ENCODE results near the gene DEFB126.
"Not testable (repeated sequence)": the region's sequence is repeated elsewhere in the genome, so short reads cannot be mapped to it uniquely, and the experiment has no call there.

Gene DEFB126, protein sequence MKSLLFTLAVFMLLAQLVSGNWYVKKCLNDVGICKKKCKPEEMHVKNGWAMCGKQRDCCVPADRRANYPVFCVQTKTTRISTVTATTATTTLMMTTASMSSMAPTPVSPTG

DNA sequence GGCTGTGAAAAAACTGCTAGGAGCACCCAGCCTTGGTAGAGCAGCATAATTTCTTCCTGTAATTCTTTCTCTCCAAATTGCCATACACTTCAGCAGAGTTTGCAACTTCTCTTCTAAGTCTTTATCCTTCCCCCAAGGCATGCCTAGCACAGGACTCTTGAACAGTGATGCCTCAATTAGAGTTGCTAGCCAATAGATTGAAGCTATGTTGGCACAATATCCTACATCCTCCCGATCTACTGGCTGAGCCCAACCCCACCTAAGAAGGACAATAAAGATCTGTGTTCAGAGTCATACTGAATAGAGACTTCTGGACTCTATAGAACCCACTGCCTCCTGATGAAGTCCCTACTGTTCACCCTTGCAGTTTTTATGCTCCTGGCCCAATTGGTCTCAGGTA lies at the start of gene DEFB126:
DEFB126 (plus strand) TSS at position 301 of the 400 bp plus-strand sequence; CDS start at position 340, 39 bp downstream.
- Mint-ChIP-seq H3K4me3 (no peak within 1 kb of the TSS), H3K4me1 (ENCODE audit: low read depth) (no peaks in the 10 kb centered on the region), H3K36me3 (ENCODE audit: low read depth) (no peaks in the 10 kb centered on the region), H3K27ac (no peak within 1 kb of the TSS), H3K9me3 (peaks cover 12% of the 10 kb centered on the region), H3K27me3 (ENCODE audit: low read depth) (peaks cover 33% of the 10 kb centered on the region)

DNA sequence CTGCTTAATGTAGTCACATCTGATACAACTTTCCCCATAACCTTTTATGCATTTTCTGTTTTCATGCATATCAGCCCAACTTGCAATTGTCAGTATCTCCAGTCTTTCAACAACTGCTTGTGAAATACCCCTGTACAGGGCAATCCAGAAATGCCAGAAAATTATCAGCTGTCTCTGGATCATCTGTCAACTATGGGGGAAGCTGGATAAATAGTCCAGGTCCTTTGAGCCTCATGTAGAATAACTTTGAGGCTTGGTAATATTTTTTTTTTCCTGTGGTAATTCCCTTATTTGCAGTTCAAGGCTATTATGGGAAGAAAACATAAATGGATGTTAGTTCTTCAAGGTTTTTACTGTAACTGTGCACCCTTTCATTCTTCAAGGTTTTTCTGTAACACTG lies 48.7 kb upstream of the DEFB126 start:
- Mint-ChIP-seq H3K9me3 (peaks cover 27% of the 10 kb centered on the region), H3K27ac (no peak overlapping the region), H3K4me1 (ENCODE audit: low read depth) (no peaks in the 10 kb centered on the region), H3K4me3 (no peak overlapping the region), H3K36me3 (ENCODE audit: low read depth) (no peaks in the 10 kb centered on the region), H3K27me3 (ENCODE audit: low read depth) (peaks cover 11% of the 10 kb centered on the region)

DNA sequence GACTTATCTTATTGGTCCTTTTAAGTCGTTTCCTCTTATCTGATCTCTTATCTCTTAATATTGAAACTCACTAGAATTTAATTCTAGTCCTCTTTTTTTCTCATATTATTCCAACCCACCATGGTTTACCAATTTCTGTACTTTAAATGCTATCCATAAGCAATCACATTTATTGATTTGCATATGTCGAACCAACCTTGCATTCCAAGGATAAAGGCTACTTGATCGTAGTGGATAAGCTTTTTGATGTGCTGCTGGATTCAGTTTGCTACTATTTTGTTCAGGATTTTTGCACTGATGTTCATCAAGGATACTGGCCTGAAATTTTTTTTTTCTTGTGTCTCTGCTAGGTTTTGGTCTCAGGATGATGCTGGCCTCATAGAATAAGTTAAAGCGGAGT lies 47.2 kb upstream of the DEFB126 start:
- Mint-ChIP-seq H3K27me3 (ENCODE audit: low read depth) (peaks cover 11% of the 10 kb centered on the region), H3K9me3 (peaks cover 27% of the 10 kb centered on the region), H3K27ac (no peak overlapping the region), H3K36me3 (ENCODE audit: low read depth) (no peaks in the 10 kb centered on the region), H3K4me3 (no peak overlapping the region), H3K4me1 (ENCODE audit: low read depth) (no peaks in the 10 kb centered on the region)

DNA sequence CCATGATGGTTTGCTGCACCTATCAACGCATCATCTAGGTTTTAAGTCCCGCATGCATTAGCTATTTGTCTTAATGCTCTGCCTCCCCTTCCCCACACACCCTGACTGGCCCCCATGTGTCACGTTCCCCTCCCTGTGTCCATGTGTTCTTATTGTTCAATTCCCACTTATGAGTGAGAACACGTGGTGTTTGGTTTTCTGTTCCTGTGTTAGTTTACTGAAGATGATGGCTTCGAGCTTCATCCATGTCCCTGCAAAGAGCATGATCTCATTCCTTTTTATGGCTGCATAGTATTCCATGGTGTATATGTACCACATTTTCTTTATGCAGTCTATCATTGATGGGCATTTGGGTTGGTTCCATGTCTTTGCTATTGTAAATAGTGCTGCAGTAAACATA lies 44.7 kb upstream of the DEFB126 start:
- H3K27ac Mint-ChIP-seq; H3K4me1 Mint-ChIP-seq (ENCODE audit: low read depth); H3K36me3 Mint-ChIP-seq (ENCODE audit: low read depth); H3K4me3 Mint-ChIP-seq: not testable (repeated sequence)
- H3K9me3 Mint-ChIP-seq = peaks cover 27% of the 10 kb centered on the region
- H3K27me3 Mint-ChIP-seq (ENCODE audit: low read depth) = peaks cover 12% of the 10 kb centered on the region

DNA sequence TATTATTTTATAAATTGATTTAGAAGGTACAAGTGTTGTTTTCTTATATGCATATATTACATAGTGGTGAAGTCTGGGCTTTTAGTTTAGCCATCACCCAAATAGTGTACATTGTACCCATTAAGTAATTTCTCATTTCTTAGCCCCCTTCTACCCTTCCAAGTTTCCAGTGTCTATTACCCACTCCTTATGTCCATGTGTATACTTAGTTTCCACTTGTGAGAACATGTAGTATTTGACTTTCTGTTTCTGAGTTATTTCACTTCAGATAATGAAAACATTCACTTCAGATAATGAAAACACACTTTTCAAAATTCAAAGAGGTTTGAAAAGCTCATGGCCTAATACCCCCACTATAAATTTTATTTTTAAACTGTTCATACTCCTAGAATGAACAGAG lies 40.4 kb upstream of the DEFB126 start:
- Mint-ChIP-seq H3K4me1 (ENCODE audit: low read depth) (no peaks in the 10 kb centered on the region), H3K4me3 (no peak overlapping the region), H3K27ac (no peak overlapping the region), H3K36me3 (ENCODE audit: low read depth) (no peaks in the 10 kb centered on the region), H3K9me3 (peaks cover 3% of the 10 kb centered on the region), H3K27me3 (ENCODE audit: low read depth) (peaks cover 33% of the 10 kb centered on the region)

DNA sequence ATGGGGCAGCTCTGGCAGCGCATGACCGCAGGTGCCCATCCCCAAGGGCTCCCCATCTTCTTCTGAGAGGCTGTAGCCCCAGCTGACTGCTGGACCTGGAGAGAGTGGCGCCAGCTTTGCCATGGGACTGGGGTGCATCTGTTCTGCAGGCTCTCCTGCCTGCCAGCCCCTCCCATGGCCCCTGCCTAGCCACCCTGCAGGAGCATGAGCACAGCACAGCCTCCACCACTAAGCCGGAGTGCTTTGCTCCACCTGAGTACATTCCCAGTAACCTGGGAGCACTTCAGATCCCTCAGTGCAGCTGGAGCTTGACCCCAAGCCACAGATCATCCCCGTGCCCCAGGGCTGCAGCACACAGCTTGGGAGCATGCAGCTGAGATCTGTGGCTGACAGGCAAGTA lies 38.9 kb upstream of the DEFB126 start:
- H3K27me3 Mint-ChIP-seq (ENCODE audit: low read depth) = peaks cover 41% of the 10 kb centered on the region

DNA sequence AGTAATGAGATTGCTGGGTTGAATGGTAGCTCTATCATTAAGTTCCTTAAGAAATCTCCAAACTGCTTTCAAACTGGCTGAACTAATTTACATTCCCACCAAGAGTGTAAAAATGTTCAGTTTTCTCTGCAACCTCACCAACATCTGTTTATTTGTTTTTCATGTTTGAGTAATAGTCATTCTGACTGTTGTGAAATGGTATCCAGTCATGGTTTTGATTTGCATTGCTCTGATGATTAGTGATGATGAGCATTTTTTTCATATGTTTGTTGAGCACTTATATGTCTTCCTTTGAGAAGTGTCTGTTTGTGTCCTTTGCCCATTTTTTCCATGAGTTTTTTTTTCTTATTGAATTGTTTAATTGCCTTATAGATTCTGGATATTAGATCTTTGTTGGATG lies 30.0 kb upstream of the DEFB126 start:
- Mint-ChIP-seq H3K27ac (no peak overlapping the region), H3K4me3 (no peak overlapping the region), H3K9me3 (peaks cover 5% of the 10 kb centered on the region), H3K4me1 (ENCODE audit: low read depth) (no peaks in the 10 kb centered on the region), H3K36me3 (ENCODE audit: low read depth) (no peaks in the 10 kb centered on the region), H3K27me3 (ENCODE audit: low read depth) (peaks cover 10% of the 10 kb centered on the region)

More for the DNA sequence above, 38.9 kb upstream of the DEFB126 start:
- no peak overlapping the region for H3K27ac Mint-ChIP-seq
- no peaks in the 10 kb centered on the region for H3K9me3 Mint-ChIP-seq
- H3K36me3 Mint-ChIP-seq (ENCODE audit: low read depth) = no peaks in the 10 kb centered on the region
- no peak overlapping the region for H3K4me3 Mint-ChIP-seq
- H3K4me1 Mint-ChIP-seq (ENCODE audit: low read depth) = no peaks in the 10 kb centered on the region

DNA sequence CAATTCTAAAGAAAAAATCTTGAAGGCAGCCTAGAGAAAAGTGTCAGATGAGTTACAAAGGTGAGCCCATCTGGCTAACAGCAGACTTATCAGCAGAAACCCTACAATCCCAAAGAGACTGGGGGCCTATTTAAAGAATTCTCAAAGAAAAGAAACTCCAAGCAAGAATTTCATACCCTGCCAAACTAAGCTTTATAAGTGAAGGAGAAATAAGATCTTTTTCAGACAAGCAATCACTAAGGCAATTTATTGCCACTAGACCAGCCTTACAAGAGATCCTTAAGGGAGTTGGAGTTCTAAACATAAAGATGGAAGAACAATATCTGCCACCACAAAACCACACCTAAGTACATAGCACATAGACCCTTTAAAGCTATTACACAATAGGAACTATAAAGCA lies 24.9 kb upstream of the DEFB126 start:
- Mint-ChIP-seq H3K4me3 (no peak overlapping the region), H3K9me3 (peaks cover 5% of the 10 kb centered on the region), H3K27ac (no peak overlapping the region), H3K4me1 (ENCODE audit: low read depth) (no peaks in the 10 kb centered on the region), H3K27me3 (ENCODE audit: low read depth) (peaks cover 21% of the 10 kb centered on the region), H3K36me3 (ENCODE audit: low read depth) (no peaks in the 10 kb centered on the region)

DNA sequence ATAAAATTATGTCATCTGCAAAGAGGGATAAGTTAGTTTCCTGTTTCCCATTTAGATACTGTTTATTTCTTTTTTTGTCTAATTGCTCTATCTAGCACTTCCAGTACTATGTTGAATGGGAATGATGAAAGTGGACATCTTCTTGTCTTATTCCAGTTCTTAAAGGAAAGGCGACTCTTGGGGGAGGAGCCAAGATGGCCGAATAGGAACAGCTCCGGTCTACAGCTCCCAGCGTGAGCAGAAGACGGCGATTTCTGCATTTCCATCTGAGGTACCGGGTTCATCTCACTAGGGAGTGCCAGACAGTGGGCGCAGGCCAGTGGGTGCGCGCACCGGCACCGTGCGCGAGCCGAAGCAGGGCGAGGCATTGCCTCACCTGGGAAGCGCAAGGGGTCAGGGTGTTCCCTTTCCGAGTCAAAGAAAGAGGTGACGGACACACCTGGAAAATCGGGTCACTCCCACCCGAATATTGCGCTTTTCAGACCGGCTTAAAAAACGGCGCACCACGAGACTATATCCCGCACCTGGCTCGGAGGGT lies 12.5 kb upstream of the DEFB126 start:
- not testable (repeated sequence) for H3K9me3 Mint-ChIP-seq; H3K4me1 Mint-ChIP-seq (ENCODE audit: low read depth); H3K27ac Mint-ChIP-seq; H3K27me3 Mint-ChIP-seq (ENCODE audit: low read depth); H3K4me3 Mint-ChIP-seq; H3K36me3 Mint-ChIP-seq (ENCODE audit: low read depth)

DNA sequence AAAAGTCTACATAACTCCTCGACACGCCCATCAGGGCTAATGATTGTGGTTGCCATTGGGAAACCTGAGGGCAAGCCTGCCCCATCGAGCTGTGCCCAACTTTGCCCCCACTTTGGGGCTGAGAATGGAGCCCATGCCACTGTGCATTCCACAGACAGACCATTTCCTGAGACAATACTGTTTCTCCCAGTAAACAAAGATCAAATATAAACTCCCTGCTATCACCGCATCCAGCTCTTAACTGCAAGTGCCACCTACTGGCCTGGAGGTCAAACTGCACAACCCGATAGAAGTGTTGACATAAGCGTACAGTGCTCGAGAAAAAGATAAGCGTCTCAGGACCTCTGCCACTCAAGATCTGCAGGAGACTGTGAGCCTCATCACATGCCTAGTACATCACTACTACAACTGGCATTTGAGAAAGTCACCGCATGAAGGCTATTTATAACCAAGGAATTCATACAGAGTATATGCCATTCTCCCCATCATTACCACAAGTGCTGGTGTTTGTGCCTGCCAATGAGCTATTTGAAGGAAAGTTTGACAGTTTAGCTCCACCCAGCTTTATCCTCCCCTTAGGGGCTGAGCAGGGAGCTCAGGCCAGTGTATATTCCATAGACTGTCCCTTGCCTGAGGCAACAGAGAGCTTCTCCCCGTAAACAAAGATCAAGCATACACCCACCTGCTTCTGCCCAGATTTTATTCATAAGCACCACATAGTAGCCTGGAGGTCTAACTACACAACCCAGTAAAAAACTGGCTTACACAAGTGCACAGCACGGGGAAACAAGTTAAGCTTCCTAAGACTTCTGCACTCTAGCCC lies 4.5 kb upstream of the DEFB126 start:
- Mint-ChIP-seq H3K27ac (no peak overlapping the region), H3K9me3 (peaks cover 17% of the 10 kb centered on the region), H3K36me3 (ENCODE audit: low read depth) (no peaks in the 10 kb centered on the region), H3K4me1 (ENCODE audit: low read depth) (no peaks in the 10 kb centered on the region), H3K4me3 (no peak overlapping the region), H3K27me3 (ENCODE audit: low read depth) (peaks cover 25% of the 10 kb centered on the region)

DNA sequence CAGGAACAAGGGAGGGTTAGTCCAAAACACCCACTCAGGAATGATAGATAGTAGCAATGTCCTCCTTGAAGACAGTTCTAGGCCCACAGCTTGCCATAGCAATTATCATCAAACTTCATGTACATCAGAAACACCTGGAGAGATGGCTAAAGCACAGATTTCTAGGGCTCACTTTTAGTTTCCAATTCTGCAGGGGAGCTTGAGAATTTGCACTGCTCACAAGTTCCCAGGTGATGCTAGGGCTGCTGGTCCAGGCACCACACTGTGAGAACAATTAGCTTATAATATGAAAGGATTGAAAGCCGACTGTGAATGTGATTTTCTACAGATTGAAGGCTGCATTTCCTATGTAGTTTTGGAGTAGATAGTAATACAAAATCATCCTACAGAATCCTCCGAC lies 3.5 kb downstream of the DEFB126 start:
- Mint-ChIP-seq H3K36me3 (ENCODE audit: low read depth) (no peaks in the 10 kb centered on the region), H3K9me3 (no peaks in the 10 kb centered on the region), H3K27ac (no peak overlapping the region), H3K4me3 (no peak overlapping the region), H3K4me1 (ENCODE audit: low read depth) (no peaks in the 10 kb centered on the region), H3K27me3 (ENCODE audit: low read depth) (peaks cover 25% of the 10 kb centered on the region)

DNA sequence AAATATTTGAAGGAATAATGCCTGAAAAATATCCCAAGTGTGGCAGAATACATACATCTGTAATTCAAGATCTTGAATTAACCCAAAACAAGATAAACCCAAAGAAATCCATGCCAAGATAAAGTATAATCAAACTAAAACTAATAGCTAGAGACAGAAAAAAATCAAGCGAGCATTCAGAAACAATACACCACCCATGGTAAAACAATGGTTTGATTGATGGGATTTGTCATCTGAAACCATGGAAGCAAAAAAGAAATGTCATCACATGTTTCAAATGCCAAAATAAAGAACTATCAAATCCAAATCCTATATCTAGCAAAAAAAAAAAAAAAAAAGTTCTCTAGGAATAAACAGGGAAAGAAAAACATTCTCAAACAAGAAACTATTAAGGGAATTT lies 9.7 kb downstream of the DEFB126 start:
- H3K27ac Mint-ChIP-seq = no peak overlapping the region
- H3K36me3 Mint-ChIP-seq (ENCODE audit: low read depth) = no peaks in the 10 kb centered on the region
- no peaks in the 10 kb centered on the region for H3K4me1 Mint-ChIP-seq (ENCODE audit: low read depth)
- no peaks in the 10 kb centered on the region for H3K9me3 Mint-ChIP-seq
- peaks cover 17% of the 10 kb centered on the region for H3K27me3 Mint-ChIP-seq (ENCODE audit: low read depth)
- no peak overlapping the region for H3K4me3 Mint-ChIP-seq

DNA sequence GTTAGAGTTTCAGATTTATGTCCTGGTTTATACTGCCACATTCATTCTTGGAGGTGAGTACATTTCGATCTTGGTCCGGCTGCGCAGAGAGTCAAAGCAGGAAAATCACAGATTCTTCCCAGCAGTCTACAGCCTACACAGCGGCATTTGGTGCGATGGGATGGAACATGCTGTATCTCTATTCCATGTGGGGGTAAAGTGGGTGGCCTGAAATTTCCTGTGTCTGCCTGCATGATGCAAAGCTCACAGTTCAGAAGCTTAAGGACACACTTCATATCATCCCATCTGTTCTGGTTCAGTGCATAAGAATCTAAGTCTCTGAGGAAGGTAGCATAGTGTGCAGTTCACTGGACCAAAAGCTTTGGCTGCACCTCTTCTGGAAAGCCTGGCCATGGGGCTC lies 14.8 kb downstream of the DEFB126 start, which contains the start of gene DEFB127:
DEFB127 (plus strand) TSS at position 301 of the 400 bp plus-strand sequence; CDS start at position 392, 91 bp downstream.
- Mint-ChIP-seq H3K4me1 (ENCODE audit: low read depth) (no peaks in the 10 kb centered on the region), H3K4me3 (no peak within 1 kb of the TSS), H3K36me3 (ENCODE audit: low read depth) (no peaks in the 10 kb centered on the region), H3K27me3 (ENCODE audit: low read depth) (peaks cover 21% of the 10 kb centered on the region), H3K9me3 (no peaks in the 10 kb centered on the region), H3K27ac (no peak within 1 kb of the TSS)

DNA sequence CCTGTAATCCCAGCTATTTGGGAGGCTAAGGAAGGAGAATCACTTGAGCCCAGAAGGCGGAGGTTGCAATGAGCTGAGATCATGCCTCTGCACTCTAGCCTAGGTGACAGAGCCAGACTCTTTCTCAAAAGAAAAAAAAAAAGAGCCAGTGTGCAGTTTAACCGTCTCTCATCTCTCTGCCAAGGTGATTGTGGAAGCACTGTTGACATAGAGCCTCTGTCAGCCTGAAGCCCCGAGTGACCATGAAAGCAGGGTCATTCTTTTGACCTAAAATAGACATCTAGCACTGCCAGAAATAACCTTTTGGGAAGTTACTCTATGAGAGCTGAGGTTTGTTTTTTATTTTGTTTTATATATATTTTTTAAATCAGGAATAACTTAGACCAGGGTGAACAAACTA lies 22.2 kb downstream of the DEFB126 start:
- Mint-ChIP-seq H3K9me3 (no peaks in the 10 kb centered on the region), H3K27me3 (ENCODE audit: low read depth) (peaks cover 14% of the 10 kb centered on the region), H3K27ac (no peak overlapping the region), H3K4me3 (no peak overlapping the region), H3K4me1 (ENCODE audit: low read depth) (no peaks in the 10 kb centered on the region), H3K36me3 (ENCODE audit: low read depth) (no peaks in the 10 kb centered on the region)

DNA sequence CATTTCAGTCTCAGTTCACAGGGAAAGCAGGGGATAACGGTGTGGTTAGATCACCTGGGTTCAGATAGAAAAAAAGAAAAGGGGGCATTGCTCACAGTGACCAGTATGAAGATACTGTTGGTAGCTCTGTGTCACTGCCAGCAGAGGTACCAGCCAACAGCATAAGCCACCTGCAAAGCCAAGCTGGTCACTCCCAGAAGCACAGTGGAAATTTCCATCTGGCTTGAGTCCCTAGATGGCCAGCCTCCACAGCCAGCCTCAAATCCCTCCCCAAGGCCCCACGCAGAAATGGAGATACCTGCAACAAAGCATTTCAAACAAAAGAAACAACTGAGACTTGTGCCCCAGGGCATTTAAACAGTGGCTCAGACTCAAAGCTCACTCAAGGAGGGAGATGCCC lies 26.5 kb downstream of the DEFB126 start:
- Mint-ChIP-seq H3K27me3 (ENCODE audit: low read depth) (peaks cover 8% of the 10 kb centered on the region), H3K4me3 (no peak overlapping the region), H3K36me3 (ENCODE audit: low read depth) (no peaks in the 10 kb centered on the region), H3K27ac (no peak overlapping the region), H3K4me1 (ENCODE audit: low read depth) (no peaks in the 10 kb centered on the region), H3K9me3 (no peaks in the 10 kb centered on the region)
